Inflammatory macrophage treated with lipopolysaccharide for 1 hour (primary cell): ENCODE results near the gene ERCC6L.
"Not testable (repeated sequence)": the region's sequence is repeated elsewhere in the genome, so short reads cannot be mapped to it uniquely, and the experiment has no call there.

Experiments
- DNase-seq, 2 donors: peaks; one replicate each; pipeline ENCODE4 v3.0.0-alpha.2; 2020 to 2022

Gene ERCC6L

DNA sequence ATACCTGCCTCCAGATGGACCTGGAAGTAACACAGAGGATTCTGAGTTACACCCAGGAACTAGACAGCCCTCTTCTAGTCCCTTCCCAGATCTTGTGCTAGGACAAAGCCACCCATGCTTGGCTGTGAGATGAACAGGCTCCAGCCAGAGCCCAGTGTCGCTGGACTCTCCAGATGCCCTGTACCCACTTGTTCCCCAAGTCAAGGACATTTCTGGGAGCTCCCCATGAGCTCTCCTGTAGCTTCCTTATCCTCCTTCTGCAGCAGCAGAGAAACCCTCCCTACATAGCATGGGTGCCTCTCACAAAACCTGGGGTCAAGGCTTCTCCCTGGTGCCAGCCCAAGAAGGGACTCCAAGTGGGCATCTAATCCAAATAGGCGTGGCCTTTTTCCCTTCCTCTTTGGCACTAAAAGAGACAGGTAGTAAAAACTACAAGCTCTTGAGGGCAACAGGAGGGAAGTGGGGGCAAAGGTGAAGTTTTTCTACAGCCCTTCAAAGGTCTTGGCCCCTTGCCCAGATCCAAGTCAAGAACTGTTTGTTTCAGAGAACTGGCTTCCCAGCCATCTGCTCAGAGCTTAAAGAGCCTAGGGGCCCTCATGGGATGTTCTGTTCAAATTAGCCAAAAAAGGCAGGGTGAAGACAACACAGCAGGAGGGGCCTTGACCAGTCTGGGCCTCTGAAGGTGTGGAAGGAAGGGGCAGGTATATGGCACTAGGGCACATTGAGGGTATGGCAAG lies 8.5 kb upstream of the ERCC6L start:
- no peak for DNase-seq

DNA sequence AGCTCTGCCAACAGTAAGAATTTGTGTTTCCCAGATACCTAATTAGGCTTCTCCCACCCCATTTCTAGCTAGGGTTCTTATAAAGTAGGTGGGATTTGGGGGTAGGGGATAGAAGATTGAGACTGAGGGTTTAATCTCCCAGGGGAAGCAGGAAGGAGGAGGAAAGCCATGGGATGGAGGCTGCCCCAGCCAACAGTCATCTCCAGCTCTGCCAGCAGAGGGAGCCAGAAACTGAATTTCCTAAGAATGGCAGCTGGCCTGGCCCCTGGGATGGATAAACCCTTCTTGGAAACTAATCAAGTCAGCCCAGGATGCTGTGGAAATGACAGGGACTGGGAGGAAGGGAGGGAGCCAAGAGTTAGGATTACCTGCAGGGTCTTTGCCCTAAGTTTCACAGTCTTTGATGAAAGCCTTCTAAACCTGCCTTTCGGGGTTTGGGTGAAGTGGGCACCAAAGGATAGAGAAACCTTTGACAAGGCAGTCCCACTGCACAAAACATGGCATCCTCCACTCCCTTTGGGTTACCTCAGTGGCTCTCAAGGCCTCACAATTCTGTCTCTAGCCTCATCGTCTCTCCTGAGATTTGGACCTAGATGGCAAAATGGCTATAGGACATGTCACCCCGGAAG lies 6.7 kb upstream of the ERCC6L start:
- DNase-seq, result peak in 1 of 2 donors; percentile 52

- no peak for DNase-seq
These were observed 4.6 kb upstream of the ERCC6L start for GRCh38 chrX:72243472-72243871.

GRCh38 chrX:72240976-72241375 lies 2.1 kb upstream of the ERCC6L start:
- no peak for DNase-seq

DNA sequence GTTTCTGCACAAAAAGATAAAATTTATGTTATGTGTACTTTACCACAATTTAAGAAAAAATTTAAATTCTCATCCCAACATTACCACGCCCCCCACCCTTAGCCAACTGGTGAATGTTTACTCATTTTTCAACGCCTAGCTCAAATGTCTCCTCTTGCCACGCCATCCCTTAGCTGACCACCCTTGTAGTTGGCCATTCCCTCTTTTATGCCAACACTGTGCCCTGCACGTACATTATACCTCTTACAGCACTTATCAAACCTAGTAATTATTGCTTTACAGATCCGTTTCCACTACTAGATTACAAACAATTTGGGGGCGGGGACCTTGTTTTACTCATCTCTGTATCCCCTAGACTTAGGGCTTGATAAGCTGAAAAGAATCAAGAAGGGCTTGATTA lies 644 bp downstream of the ERCC6L start:
- no peak for DNase-seq

GRCh38 chrX:72236841-72237240 lies 2.0 kb downstream of the ERCC6L start:
- no peak for DNase-seq

DNA sequence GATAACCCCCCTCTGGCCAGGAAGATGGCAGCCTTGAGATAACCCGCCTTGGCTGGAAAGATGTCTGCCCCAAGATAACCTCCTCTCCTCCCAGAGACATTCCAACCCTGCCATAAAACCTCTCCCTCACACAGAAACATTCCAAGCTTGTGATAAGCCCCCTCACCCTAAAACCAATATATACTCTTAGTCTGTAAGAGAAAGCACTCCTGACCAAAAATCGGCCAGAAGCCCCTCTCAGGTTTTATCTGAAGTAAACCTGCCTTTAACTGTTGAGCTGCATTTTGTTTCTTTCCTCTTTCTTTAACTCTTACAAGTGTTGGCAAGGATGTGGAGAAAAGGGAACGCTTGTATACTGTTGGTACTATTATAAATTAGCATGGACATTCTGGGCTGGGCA lies 8.5 kb downstream of the ERCC6L start:
- DNase-seq, result no peak

DNA sequence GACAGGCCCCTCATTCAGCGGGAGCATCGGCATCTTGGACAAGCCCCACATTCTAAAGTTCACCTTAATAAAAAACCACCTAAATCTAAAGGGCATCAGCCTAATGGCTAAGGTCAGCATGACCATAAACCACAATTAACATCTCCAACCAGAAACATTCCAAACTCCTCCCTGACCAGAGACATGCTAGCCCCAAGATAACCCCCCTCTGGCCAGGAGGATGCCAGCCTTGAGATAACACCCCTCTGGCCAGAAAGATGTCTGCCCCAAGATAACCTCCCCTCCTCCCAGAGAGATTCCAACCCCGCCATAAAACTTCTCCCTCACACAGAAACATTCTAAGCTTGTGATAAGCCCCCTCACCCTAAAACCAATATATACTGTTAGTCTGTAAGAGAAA lies 18.5 kb downstream of the ERCC6L start:
- not testable (repeated sequence) for DNase-seq

- no peak for DNase-seq
These were observed 21.9 kb downstream of the ERCC6L start for GRCh38 chrX:72216973-72217372.

- DNase-seq, result no peak
These were observed 30.6 kb downstream of the ERCC6L start for GRCh38 chrX:72208126-72208800.

GRCh38 chrX:72207366-72207765 lies 31.5 kb downstream of the ERCC6L start:
- no peak for DNase-seq

GRCh38 chrX:72205706-72206105 lies 33.1 kb downstream of the ERCC6L start:
- DNase-seq, result no peak

DNA sequence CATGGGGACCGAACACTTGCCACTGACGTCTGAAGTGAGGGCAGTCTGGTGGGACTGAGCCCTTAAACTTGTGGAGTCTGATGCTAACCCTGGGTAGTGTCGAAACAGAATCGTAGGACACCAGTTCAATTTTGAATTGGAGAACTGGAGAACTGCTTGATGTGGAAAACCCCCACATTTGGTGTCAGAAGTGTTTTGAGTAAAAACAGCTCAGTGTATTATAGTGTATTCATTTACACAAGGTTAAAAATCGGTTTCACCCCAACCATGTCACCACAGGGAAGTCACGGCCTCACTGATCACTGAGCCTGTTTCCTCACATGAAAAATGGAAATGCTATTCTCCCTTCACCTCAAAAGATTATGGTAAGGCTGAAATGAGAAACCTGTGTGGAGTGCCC lies 35.4 kb downstream of the ERCC6L start:
- no peak for DNase-seq

DNA sequence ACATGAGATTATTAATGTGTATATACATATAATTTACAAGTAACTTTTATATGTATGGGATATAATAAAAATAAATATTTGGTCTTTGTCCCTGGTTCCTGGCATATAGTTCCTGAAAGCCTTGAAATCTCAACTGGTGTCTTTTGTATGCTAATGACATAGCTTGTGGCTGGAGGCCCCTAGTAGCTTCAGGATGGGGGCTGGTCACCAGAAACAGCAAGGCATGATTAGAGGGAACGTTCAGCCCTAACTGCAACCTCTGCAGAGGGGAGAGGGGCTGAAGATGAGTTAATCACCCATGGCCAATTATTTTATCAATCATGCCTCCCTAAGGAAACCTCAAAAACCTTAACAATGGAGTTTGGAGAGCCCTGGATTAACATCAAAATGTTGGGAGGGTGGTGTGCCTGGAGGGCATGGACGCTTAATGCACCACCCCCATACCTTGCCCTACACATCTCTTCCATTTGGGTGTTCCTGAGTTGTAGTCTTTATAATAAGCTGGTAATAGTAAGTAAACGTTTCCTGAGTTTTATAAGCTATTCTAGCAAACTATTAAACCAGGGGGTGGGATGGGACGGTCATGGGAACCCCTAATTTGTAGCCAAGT lies 35.9 kb downstream of the ERCC6L start:
- no peak for DNase-seq

DNA sequence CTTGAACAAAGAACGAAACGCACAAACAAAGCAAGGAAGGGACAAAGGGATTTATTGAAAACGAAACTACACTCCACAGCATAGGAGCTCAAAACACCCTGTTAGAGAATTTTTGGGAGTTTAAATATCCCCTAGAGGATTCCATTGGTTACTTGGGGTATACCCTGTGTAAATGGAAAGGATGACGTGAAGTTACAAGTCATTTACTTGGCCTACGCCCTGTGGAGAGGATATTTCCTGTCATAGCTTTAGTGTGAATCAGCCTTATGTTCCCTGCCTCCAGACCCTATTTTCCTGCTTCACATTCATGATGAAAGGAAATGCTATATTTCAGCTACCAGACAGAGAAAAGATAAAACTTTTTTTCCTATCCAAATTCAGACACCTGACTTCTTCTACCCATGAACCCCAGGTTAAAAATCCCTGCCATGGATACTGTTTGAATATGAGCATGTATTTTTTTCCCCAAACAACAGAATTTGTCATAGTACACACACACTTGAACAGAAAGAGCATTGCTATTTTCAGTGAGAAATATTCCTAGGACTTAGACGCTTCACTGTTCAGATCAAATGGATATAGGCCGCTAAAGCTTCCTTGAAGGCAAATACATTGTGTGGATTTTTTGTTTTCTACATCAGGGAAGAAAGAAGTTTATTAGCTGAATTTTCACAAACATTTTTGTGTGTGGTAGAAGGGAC lies 36.8 kb downstream of the ERCC6L start:
- DNase-seq, result no peak

DNA sequence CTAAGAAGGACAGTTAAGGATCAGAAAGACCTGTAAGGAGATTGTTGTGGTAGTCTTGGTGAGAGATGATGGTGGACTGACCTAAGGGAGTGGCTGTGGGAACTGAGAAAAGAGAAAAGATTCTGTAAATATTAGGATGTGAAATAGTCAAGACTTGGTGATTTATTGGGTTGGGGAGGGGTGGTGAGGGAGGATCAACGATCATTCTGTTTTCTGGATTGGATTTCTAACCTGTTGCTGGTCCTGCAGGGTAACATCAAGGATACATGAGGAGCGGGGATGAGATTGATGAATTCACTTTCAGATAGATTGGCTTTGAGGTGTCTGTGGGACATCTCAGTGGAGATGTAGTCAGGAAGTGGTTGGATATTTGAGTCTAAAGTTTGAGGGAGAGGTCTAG lies 55.9 kb downstream of the ERCC6L start:
- DNase-seq, result no peak

GRCh38 chrX:72181178-72182125 lies 57.4 kb downstream of the ERCC6L start, which contains the start of gene PIN4:
PIN4 (plus strand) TSS chrX:72181757; CDS start chrX:72181786, 29 bp downstream.
- peak; percentile 87 to 90 for DNase-seq

GRCh38 chrX:72180539-72180938 lies 58.3 kb downstream of the ERCC6L start:
- DNase-seq, result peak in 1 of 2 donors; percentile 19

- no peak for DNase-seq
These were observed 61.8 kb downstream of the ERCC6L start for GRCh38 chrX:72176981-72177380.

DNA sequence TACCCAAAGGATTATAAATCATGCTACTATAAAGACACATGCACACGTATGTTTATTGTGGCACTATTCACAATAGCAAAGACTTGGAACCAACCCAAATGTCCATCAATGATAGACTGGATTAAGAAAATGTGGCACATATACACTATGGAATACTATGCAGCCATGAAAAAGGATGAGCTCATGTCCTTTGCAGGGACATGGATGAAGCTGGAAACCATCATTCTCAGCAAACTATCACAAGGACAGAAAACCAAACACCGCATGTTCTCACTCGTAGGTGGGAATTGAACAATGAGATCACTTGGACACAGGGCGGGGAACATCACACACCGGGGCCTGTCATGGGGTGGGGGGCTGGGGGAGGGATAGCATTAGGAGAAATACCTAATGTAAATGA lies 62.5 kb downstream of the ERCC6L start:
- not testable (repeated sequence) for DNase-seq

DNA sequence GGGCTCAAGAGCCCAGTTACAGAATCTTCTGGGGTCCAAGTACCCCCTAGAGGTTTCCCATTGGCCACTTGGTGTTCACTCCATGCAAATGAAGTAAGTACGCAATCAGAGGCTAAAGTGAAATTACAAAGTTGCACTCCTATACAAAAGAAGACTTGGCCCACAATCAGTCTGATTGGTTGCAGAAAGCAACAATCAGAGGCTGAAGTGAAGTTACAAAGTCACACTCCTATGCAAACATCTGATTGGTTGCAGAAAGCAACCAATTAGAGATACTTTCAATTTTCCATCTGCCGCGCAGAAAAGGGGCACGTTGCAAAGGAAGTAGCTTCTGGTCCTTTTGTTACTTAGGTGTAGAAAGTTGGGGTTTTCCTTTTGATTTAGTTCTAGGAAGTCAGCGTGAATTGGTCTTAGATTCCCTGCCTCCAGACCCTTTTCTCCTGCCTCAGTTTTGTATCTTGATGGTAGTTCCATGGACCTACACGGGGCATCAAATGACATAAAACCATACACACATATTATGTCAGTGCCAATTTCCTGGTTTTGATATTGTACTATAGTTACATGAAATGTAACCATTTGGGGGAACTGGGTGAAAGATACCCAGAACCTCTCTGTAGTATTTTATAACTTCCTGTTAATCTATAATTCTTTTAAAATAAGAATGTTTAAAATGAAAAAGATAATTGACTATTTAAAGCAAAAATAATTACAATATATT lies 69.7 kb downstream of the ERCC6L start:
- peak; percentile 26 to 43 for DNase-seq
